Kasumi-1 (cell line): ENCODE measurements around the gene ZNF3.

ENCODE experiments used
- DNase-seq, 2 experiments: peaks; one replicate each; lab custom pipeline; 2025; lab: John Stamatoyannopoulos, UW

ZNF3 gene

DNA sequence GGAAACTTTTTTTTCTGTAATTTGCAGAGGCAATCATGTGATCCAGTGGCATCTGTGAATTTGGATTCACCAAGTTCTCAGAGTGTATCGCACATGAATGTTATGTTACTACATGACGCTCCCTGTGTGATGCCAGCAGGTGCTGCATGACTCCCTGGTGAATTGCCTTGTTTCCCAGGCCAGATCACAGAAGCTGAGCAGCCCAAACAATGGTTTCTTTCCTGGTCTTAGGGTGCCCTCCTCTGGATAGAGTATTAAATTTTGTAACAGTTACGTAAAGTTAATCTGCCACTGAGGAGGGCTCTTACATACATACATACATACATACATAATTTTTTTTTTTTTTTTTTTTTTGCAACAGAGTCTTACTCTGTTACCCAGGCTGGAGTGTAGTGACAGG is 28.3 kb downstream of the ZNF3 start:
- peak; percentile 77 to 82 for DNase-seq

DNA sequence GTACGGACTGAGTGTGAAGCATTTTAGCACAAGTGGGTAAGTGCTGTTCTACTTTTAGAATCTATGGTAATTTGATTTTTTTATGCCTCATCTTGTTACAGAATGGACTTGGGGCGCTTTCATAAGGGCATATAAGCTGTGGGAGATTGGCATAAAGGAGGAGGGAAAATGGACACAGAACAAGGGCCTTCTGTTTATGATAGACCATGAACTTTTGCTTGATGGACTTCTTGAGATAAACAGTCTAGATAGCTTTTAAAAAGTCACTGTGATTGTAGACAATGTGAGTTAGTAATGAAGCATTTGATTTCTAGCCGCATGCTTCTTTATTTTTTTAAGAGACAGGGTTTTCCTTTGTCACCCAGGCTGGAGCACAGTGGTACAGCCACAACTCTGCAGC is 29.9 kb downstream of the ZNF3 start:
- DNase-seq: no peak

DNA sequence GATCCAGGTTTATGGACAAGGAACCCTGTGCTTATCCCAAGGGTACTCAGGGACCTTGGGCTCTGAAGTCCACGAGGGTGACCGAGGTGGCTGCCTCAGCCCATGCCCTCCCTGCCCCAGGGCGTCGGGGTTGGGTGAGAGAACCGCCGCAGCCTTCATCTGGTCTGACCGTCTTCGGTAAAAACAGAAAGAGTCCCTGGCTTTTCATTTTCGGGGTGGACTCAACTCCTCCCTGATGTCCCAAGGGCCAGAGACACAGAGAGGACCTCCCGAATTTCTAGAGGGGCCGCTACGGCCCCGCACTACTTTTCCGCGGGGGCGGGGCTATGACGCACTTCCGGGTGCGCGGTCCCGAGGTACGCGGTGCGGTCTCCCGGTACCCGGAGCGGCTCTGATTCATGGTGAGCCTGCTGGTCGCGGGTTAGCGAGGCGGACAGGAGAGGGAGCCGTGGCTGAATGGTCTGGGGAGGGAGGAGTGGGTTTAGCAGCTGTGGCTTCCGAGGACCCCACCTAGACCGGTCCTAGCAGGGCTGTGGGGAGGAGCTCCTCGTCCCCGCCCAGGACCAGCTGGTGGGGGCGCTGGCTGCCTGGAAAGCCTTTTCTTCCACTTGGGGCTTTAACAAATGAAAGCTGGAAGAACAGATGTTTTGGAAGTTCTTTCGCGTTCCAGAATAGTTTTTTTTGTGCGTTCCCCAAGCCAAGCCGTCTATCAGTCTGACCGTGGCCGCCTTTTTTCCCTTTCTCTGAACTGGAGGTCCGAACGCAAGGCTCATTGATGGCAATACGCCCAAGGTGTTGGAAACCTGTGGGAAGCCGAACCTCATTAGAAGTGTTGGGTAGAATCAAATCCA is 31.9 kb downstream of the ZNF3 start, which contains the start of gene ZSCAN21:
TSS of gene ZSCAN21 (plus strand) at position 334 of the 851 bp plus-strand sequence. CDS start 7,233 bp downstream, outside the sequence.
- DNase-seq: peak; percentile 38 to 60

DNA sequence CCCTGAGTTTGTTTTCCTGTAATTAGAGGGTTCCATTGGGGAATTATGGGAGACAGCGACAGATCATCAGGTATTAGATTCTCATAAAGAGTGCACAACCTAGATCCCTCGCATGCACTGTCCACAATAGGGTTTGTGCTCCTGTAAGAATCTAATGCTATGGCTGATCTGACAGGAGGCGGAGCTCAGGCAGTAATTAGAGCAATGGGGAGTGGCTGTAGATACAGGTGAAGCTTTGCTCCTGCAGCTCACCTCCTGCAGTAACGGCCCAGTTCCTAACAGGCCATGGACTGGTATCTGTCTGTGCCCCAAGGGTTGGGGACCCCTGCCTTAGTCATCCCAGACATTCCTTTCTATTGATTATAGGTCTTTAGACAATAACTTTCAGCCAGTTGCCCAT is 32.8 kb downstream of the ZNF3 start:
- DNase-seq: no peak

DNA sequence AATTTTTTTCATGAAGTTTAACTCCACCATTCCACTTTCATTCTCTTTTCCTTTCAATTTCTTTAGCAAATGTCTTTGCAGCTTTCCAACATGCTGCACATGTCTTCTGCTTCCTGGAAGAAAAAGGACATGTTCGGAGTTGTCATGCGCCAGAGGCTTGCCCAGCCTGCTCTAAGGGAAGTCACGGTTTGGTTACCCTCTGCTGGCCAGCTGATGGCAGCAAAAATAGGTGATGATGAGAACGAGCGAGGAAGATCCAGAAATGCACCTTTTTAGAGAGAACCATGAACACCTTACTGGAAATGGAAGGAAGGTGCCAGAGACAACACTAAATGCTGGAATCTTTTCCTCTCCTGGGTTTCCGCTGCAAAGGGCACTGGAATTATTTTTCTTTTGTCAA is 36.8 kb downstream of the ZNF3 start:
- DNase-seq: no peak

DNA sequence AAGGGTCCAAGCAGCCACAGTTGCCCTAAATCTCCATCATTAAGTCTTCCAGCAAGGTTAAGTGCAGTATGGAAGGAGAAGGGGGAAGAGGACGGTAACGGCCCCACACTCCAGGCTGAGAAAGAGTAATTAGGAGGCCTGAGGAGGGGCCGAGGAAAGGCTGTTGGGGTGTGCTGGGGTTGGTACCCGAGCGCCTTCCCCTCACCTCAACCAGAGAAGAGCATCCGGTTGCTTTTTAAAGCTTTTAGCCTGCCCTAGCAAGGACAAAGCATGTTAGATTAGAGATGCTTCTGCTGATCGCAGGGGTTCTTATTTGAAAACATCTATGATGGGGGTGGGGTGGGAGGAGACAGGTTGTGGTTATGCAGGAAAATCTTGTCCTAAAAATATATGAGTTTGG is 40.9 kb downstream of the ZNF3 start:
- DNase-seq: no peak

DNA sequence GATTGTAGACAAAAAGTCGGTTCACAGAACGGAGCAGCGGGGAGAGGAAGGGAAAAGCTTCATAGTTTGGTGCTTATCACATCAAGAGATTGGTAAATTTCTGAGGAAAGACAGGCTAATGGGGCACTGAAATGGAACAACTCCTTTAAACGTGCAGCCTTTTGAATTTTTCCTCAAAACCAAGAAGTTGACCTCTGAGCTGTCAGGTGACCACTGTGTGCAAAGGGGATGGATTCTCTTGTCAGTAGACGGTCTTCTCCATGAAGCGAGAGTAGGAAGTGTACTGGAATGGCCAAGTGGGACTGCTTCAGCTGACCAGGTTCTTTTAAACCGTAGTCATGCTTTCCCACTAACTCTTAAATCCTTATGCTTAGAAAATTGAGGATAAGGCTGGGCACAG is 43.2 kb downstream of the ZNF3 start:
- DNase-seq: no peak

DNA sequence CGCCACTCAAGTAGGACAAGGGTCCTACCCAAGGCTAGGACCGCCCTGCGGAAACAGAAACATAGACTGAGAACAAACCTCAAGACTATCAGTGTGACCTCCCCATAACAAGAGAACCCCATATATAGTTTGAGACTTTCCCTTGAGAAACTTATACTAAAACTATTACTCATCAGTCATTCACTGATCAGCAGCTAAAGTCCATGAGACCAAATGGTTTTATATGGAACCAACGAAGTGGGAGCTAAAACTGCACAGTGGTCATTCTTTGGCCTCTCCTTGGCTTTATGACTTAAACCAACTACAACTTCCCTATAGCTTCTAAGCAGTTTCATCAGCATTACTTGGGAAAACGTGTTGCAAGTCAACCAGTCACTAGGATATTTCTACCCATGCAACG is 45.6 kb downstream of the ZNF3 start:
- no peak for DNase-seq

DNA sequence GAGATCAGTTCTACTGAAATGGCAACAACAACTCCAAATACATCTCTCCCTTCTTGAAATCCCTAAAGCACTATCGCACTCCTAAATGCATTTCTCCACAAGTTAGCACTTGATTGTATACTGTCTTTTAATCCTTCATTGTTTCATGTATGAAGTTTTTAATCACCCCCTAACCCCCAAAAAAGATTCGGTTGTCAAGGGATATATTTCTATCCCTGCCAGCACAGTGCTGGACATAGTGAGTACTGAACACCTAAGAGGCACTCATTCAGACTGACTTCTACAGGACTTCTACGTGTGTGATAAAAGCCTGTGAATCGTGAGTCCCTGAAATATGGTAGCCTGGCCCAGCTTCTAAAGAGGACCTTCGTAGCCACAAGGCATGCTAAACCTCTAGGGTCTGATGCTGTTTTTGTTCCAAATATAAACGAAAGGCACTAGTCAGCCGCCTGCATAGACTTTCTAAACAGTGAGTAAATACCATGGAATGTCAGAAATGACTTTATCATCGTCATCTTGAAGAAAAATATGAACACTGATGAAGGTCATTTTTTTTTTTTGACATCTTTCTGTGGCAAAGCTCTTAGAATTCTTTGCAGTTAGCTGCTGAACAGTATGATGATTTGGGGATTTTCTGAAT is 46.5 kb downstream of the ZNF3 start:
- no peak for DNase-seq

DNA sequence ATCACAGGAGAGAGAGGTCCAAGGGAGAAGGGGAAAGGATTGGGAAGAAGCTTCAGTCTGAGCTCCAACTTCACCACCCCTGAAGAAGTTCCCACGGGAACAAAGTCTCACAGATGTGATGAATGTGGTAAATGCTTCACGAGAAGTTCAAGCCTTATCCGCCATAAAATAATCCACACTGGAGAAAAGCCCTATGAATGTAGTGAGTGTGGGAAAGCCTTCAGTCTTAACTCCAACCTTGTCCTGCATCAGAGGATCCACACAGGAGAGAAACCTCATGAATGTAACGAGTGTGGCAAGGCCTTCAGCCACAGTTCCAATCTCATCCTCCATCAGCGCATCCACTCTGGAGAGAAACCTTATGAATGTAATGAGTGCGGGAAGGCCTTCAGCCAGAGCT is 48.0 kb downstream of the ZNF3 start:
- DNase-seq: no peak

DNA sequence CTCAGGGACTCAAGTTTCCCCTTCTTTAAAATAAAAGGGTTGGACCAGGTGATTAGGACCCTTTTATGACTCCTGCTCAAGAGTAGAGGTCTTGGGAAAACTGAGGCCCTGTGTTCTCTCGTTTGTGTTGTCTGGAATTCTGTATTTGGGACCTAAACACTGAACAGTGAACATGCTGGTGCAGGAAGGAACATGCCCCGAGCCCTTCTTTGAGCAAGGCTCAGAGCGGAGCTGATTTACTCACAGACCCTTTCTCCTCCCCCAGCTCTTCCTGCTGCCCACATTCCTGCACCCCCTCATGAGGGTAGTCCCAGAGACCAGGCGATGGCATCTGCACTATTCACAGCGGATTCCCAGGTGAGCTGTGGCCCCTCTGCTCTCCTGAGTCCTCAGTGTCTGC is 51.9 kb downstream of the ZNF3 start:
- no peak for DNase-seq

DNA sequence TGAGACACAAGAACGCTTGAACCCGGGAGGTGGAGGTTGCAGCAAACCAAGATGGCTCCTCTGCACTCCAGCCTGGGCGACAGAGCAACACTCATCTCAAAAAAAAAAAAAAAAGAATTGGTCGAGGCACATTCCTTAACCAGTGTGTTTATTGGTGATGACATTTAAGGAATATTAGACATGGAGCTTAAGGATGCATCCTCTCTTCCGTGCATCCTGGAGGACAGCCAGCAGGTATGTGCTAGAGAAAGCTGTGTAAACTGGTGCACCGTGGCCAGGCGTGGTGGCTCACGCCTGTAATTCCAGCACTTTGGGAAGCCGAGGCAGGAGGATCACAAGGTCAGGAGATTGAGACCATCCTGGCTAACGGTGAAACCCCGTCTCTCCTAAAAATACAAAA is 54.3 kb downstream of the ZNF3 start:
- no peak for DNase-seq

DNA sequence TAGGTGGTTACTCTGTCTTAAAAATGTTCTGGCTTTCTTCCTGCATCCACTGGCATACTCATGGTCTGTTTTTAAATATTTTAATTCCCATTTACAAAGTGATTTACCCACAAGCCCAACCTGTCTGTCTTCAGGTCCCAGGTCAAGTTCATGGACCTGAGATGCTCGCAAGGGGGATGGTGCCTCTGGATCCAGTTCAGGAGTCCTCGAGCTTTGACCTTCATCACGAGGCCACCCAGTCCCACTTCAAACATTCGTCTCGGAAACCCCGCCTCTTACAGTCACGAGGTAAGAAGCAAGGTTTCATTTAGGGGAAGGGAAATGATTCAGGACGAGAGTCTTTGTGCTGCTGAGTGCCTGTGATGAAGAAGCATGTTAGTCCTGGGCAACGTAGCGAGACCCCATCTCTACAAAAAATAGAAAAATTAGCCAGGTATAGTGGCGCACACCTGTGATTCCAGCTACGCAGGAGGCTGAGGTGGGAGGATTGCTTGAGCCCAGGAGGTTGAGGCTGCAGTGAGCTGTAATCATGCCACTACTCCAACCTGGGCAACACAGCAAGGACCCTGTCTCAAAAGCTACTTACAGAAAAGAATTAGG is 57.4 kb downstream of the ZNF3 start:
- DNase-seq: no peak

DNA sequence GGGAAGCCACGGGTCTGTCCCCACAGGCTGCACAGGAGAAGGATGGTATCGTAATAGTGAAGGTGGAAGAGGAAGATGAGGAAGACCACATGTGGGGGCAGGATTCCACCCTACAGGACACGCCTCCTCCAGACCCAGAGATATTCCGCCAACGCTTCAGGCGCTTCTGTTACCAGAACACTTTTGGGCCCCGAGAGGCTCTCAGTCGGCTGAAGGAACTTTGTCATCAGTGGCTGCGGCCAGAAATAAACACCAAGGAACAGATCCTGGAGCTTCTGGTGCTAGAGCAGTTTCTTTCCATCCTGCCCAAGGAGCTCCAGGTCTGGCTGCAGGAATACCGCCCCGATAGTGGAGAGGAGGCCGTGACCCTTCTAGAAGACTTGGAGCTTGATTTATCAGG is 58.0 kb downstream of the ZNF3 start:
- no peak for DNase-seq

DNA sequence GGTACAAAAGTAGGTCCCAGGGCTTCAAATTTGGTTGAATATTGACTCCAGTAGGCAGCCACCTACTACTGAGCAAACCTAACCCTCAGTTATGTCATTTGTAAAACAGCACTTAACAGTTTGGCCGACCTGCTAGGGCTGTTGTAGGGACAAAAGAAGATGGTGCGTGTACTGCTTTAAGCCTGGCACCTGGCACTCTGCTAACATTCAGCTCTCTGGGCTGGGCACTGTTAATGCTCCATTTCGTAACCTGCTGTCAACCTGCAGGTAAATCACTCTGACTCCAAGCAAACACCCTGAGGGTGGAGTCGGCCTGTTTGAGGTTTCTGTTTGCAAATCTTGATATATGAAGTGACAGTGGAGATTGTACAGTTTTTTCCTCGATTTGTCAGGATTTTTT is 58.9 kb downstream of the ZNF3 start:
- no peak for DNase-seq

DNA sequence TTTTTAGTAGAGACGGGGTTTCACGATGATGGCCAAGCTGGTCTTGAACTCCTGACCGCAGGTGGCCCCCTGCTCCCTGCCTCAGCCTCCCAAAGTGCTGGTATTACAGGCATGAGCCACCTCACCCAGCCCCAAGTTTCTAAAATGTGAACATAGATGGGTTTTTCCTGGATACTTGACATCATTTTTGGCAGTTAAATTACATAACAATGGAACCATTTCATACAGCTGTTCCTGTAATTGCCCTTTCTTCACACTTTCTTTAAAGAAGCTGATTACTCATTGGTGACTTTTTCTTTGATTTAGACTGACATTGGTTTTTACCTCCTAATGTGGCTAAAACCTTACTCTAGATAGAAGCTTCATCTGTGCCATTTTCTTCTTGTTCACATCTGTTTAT is 60.2 kb downstream of the ZNF3 start:
- DNase-seq: no peak
